Liver (tissue), 9 donors: Measurements from ENCODE around the gene SPDYE4. TPM values are rescaled to one million over a fixed set of nuclear protein-coding genes. Genes with fewer than 3 reads are reported as not detected.

ENCODE experiments used
- DNase-seq: peaks from one replicate; pipeline ENCODE4 v3.0.0-alpha.2; 2017; ENCODE audit warnings: low spot score
- H3K27ac ChIP-seq, 2 donors: one replicate each; pipeline ENCODE4 v1.7.0; 2013; ENCODE audit warnings: inconsistent platforms in 2 of 2, low read length in 2 of 2, control low read depth in 1 of 2, low read depth in 1 of 2, mild to moderate bottlenecking in 1 of 2
- H3K27me3 ChIP-seq, 4 donors: one replicate each; pipeline versions ENCODE4 v1.6.1 to v1.7.0; 2013; ENCODE audit warnings: low read length in 3 of 4, inconsistent platforms in 1 of 4, mild to moderate bottlenecking in 1 of 4, moderate library complexity in 1 of 4; ENCODE audit not compliant: control insufficient read depth in 4 of 4, insufficient read depth in 4 of 4
- H3K36me3 ChIP-seq, 4 donors: one replicate each; pipeline versions ENCODE4 v1.6.1 to v1.7.0; 2013; ENCODE audit warnings: low read length in 3 of 4, mild to moderate bottlenecking in 3 of 4, low read depth in 1 of 4, moderate library complexity in 1 of 4; ENCODE audit not compliant: control insufficient read depth in 4 of 4, insufficient read depth in 3 of 4
- H3K4me1 ChIP-seq, 4 donors: one replicate each; pipeline versions ENCODE4 v1.6.1 to v1.7.0; 2013; ENCODE audit warnings: low read length in 3 of 4, mild to moderate bottlenecking in 3 of 4, moderate library complexity in 1 of 4; ENCODE audit not compliant: control insufficient read depth in 4 of 4, insufficient read depth in 4 of 4
- H3K4me3 ChIP-seq, 3 donors: one replicate each; pipeline versions ENCODE4 v1.6.1 to v1.7.0; 2013; ENCODE audit warnings: low read length in 3 of 3, control low read depth in 1 of 3, low read depth in 1 of 3, mild to moderate bottlenecking in 1 of 3
- H3K9ac ChIP-seq, 2 donors: one replicate each; pipeline ENCODE4 v1.7.0; 2013; ENCODE audit warnings: low read length in 2 of 2, mild to moderate bottlenecking in 2 of 2, moderate library complexity in 2 of 2, control low read depth in 1 of 2, low read depth in 1 of 2
- H3K9me3 ChIP-seq, 4 donors: one replicate each; pipeline versions ENCODE4 v1.6.1 to v1.7.0; 2013; ENCODE audit warnings: low read length in 3 of 4; ENCODE audit not compliant: control insufficient read depth in 4 of 4
- EGR1 ChIP-seq, 2 donors: IDR thresholded peaks; 2 replicates each; pipeline ENCODE4 v1.6.1; 2016 to 2018; ENCODE audit warnings: antibody characterized with exemption in 2 of 2, low read depth in 2 of 2
- FOXA1 ChIP-seq: IDR thresholded peaks from 2 replicates; pipeline ENCODE4 v1.6.1; 2016; ENCODE audit warnings: antibody characterized with exemption
- FOXA2 ChIP-seq: IDR thresholded peaks from 2 replicates; pipeline ENCODE4 v1.6.1; 2016; ENCODE audit warnings: antibody characterized with exemption
- GABPA ChIP-seq, 2 donors: IDR thresholded peaks in 1 of 2; conservative IDR thresholded peaks in 1 of 2; 2 replicates each; pipeline ENCODE4 v1.6.1; 2016; ENCODE audit warnings: antibody characterized with exemption in 2 of 2, mild to moderate bottlenecking in 1 of 2, moderate library complexity in 1 of 2
- HNF4A ChIP-seq, 2 donors: conservative IDR thresholded peaks; 2 replicates each; pipeline ENCODE4 v1.6.1; 2016; ENCODE audit warnings: antibody characterized with exemption in 2 of 2, mild to moderate bottlenecking in 2 of 2
- HNF4G ChIP-seq: IDR thresholded peaks from 2 replicates; pipeline ENCODE4 v1.6.1; 2016; ENCODE audit warnings: antibody characterized with exemption
- JUND ChIP-seq, 2 donors: IDR thresholded peaks; 2 replicates each; pipeline ENCODE4 v1.6.1; 2016; ENCODE audit warnings: antibody characterized with exemption in 2 of 2
- NR2F2 ChIP-seq: IDR thresholded peaks from 2 replicates; pipeline ENCODE4 v1.6.1; 2016; ENCODE audit warnings: antibody characterized with exemption
- RAD21 ChIP-seq, 2 donors: IDR thresholded peaks; 2 replicates each; pipeline ENCODE4 v1.6.1; 2016; ENCODE audit warnings: antibody characterized with exemption in 2 of 2, mild to moderate bottlenecking in 2 of 2
- RXRA ChIP-seq, 2 donors: IDR thresholded peaks; 2 replicates each; pipeline ENCODE4 v1.6.1; 2017 to 2018; ENCODE audit warnings: antibody characterized with exemption in 2 of 2, mild to moderate bottlenecking in 1 of 2
- SP1 ChIP-seq: IDR thresholded peaks from 2 replicates; pipeline ENCODE4 v1.6.1; 2018; ENCODE audit warnings: antibody characterized with exemption, mild to moderate bottlenecking
- TAF1 ChIP-seq: conservative IDR thresholded peaks from 2 replicates; pipeline ENCODE4 v1.6.1; 2016; ENCODE audit warnings: antibody characterized with exemption, mild to moderate bottlenecking
- YY1 ChIP-seq: IDR thresholded peaks from 2 replicates; pipeline ENCODE4 v1.6.1; 2016; ENCODE audit warnings: antibody characterized with exemption, mild to moderate bottlenecking
- WGBS: extraction: QIAGEN DNeasy Blood & Tissue Kit; methylation state at CpG from one replicate; pipeline ENCODE4 v1.1.7; 2013; 5-methylcytosine and 5-hydroxymethylcytosine counted together
- polyA plus RNA-seq, 2 donors: library from polyadenylated mRNA; stranded (reverse) in 1 of 2; unstranded in 1 of 2; fragments of 200-250 nt in 1 of 2; fragments of >200 nt in 1 of 2; fragmentation: Nextera tagmentation in 1 of 2; extraction: Ambion mirVana in 1 of 2; gene quantifications; one replicate each; pipeline versions ENCODE4 v1.2.1 to v1.2.3, GENCODE V29; 2013 to 2015
- total RNA-seq, 2 donors: library from RNA; depleted of rRNA; stranded (reverse); fragments of >200 nt; gene quantifications; one replicate each; pipeline ENCODE4 v1.2.3, GENCODE V29; 2014
- TF ChIP-seq, protein P1 (sequence below): IDR thresholded peaks from 2 replicates; pipeline ENCODE4 v1.6.1; 2016; ENCODE audit warnings: antibody characterized with exemption, mild to moderate bottlenecking
- TF ChIP-seq, protein P2 (sequence below): IDR thresholded peaks from 2 replicates; pipeline ENCODE4 v1.6.1; 2016; ENCODE audit warnings: antibody characterized with exemption
- TF ChIP-seq, protein P3 (sequence below): IDR thresholded peaks from 2 replicates; pipeline ENCODE4 v1.6.1; 2016; ENCODE audit warnings: antibody characterized with exemption
- TF ChIP-seq, protein P4 (sequence below): fragments of 150-350 bp; IDR thresholded peaks from 2 replicates; pipeline ENCODE4 v1.5.1; 2017; ENCODE audit warnings: improper control_type of control experiment, low read depth, low read length; ENCODE audit not compliant: missing input control
- TF ChIP-seq, protein P5 (sequence below): IDR thresholded peaks from 2 replicates; pipeline ENCODE4 v1.6.1; 2016; ENCODE audit warnings: antibody characterized with exemption
- donor health status: healthy.
- donor health status: healthy.
- donor health status: healthy.
- donor health status: healthy.
- donor health status: healthy.

Gene SPDYE4
- total and polyA plus RNA-seq, 4 donors, result not detected

DNA sequence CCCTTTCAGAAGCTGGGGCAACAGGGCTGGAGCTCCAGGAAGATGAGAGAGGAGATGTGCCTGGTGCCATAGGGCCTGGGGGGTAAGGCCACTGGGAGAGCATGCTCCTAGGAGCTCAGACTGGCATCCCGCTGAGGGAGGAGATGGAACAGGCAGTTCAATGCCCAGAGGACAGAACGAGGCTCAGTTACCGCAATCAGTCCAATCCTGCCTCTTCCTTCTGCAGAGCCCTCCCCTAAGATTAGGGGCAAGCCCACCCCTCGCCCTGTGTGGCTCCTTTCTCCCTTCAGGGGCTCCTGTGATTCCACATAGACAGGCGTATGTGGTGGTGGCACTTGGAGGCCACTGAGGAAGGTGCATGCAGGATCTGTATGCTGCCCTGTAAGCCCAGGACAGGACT is 16.1 kb downstream of the SPDYE4 start:
- Histone ChIP-seq H3K4me1 (peaks cover 0 to 8% (median 5%) of the 10 kb centered on the region in 4 donors), H3K36me3 (no peaks in the 10 kb centered on the region), H3K4me3 (no peak overlapping the region), H3K9ac (no peak overlapping the region), H3K9me3 (no peaks in the 10 kb centered on the region), H3K27me3 (no peaks in the 10 kb centered on the region), H3K27ac (no peak overlapping the region)
- WGBS, result 92% methylated on average over 5 of the region's 5 CpGs
- TF ChIP-seq TAF1, result no peak
- TF ChIP-seq, protein P1, sequence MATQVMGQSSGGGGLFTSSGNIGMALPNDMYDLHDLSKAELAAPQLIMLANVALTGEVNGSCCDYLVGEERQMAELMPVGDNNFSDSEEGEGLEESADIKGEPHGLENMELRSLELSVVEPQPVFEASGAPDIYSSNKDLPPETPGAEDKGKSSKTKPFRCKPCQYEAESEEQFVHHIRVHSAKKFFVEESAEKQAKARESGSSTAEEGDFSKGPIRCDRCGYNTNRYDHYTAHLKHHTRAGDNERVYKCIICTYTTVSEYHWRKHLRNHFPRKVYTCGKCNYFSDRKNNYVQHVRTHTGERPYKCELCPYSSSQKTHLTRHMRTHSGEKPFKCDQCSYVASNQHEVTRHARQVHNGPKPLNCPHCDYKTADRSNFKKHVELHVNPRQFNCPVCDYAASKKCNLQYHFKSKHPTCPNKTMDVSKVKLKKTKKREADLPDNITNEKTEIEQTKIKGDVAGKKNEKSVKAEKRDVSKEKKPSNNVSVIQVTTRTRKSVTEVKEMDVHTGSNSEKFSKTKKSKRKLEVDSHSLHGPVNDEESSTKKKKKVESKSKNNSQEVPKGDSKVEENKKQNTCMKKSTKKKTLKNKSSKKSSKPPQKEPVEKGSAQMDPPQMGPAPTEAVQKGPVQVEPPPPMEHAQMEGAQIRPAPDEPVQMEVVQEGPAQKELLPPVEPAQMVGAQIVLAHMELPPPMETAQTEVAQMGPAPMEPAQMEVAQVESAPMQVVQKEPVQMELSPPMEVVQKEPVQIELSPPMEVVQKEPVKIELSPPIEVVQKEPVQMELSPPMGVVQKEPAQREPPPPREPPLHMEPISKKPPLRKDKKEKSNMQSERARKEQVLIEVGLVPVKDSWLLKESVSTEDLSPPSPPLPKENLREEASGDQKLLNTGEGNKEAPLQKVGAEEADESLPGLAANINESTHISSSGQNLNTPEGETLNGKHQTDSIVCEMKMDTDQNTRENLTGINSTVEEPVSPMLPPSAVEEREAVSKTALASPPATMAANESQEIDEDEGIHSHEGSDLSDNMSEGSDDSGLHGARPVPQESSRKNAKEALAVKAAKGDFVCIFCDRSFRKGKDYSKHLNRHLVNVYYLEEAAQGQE, result no peak
- no peak for TF ChIP-seq HNF4G
- no peak for TF ChIP-seq FOXA1
- TF ChIP-seq EGR1 (IDR thresholded peaks at IDR 0.05; ENCODE audit: low read depth in 2 of 2), result no peak
- TF ChIP-seq RAD21 (IDR thresholded peaks at IDR 0.05), result no peak
- no peak for TF ChIP-seq YY1
- TF ChIP-seq SP1, result no peak
- no peak for TF ChIP-seq JUND (IDR thresholded peaks at IDR 0.05)
- DNase-seq, result no peak

DNA sequence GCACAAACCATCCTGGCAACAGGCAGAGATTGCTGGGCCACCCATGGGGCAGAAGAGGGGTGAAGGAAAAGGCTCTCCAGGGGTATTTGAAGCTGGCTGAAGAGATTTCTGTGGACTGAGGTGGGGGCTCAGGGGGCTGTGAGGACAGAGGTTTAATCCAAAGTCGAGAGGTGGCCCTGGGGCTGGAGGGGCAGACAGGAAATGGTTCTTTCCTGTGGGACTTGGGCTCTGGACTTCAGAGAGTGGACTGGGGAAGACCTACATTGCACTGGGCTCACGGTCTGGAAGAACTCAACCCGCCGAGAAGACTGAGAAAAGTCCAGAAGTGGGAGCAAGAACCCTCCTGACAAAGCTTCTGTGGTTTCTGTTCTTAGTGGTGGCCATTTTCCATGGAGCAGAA is 16.6 kb downstream of the SPDYE4 start:
- no peak for TF ChIP-seq FOXA1
- TF ChIP-seq, protein P2, sequence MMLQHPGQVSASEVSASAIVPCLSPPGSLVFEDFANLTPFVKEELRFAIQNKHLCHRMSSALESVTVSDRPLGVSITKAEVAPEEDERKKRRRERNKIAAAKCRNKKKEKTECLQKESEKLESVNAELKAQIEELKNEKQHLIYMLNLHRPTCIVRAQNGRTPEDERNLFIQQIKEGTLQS, result no peak
- TF ChIP-seq, protein P3, sequence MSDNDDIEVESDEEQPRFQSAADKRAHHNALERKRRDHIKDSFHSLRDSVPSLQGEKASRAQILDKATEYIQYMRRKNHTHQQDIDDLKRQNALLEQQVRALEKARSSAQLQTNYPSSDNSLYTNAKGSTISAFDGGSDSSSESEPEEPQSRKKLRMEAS, result no peak
- TF ChIP-seq HNF4G, result no peak
- TF ChIP-seq YY1, result no peak
- TF ChIP-seq, protein P4, sequence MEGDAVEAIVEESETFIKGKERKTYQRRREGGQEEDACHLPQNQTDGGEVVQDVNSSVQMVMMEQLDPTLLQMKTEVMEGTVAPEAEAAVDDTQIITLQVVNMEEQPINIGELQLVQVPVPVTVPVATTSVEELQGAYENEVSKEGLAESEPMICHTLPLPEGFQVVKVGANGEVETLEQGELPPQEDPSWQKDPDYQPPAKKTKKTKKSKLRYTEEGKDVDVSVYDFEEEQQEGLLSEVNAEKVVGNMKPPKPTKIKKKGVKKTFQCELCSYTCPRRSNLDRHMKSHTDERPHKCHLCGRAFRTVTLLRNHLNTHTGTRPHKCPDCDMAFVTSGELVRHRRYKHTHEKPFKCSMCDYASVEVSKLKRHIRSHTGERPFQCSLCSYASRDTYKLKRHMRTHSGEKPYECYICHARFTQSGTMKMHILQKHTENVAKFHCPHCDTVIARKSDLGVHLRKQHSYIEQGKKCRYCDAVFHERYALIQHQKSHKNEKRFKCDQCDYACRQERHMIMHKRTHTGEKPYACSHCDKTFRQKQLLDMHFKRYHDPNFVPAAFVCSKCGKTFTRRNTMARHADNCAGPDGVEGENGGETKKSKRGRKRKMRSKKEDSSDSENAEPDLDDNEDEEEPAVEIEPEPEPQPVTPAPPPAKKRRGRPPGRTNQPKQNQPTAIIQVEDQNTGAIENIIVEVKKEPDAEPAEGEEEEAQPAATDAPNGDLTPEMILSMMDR, result no peak
- TF ChIP-seq RAD21 (IDR thresholded peaks at IDR 0.05), result no peak
- no peak for TF ChIP-seq JUND (IDR thresholded peaks at IDR 0.05)
- TF ChIP-seq NR2F2, result no peak
- TF ChIP-seq RXRA (IDR thresholded peaks at IDR 0.05), result no peak
- TF ChIP-seq, protein P5, sequence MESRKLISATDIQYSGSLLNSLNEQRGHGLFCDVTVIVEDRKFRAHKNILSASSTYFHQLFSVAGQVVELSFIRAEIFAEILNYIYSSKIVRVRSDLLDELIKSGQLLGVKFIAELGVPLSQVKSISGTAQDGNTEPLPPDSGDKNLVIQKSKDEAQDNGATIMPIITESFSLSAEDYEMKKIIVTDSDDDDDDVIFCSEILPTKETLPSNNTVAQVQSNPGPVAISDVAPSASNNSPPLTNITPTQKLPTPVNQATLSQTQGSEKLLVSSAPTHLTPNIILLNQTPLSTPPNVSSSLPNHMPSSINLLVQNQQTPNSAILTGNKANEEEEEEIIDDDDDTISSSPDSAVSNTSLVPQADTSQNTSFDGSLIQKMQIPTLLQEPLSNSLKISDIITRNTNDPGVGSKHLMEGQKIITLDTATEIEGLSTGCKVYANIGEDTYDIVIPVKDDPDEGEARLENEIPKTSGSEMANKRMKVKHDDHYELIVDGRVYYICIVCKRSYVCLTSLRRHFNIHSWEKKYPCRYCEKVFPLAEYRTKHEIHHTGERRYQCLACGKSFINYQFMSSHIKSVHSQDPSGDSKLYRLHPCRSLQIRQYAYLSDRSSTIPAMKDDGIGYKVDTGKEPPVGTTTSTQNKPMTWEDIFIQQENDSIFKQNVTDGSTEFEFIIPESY, result no peak
- TF ChIP-seq TAF1, result no peak
- TF ChIP-seq, protein P1, result no peak
- no peak for TF ChIP-seq HNF4A (conservative IDR thresholded peaks at IDR 0.05)
- no peak for TF ChIP-seq GABPA (IDR thresholded peaks at IDR 0.05 in 1 of 2, conservative IDR thresholded peaks at IDR 0.05 in 1 of 2)
- TF ChIP-seq EGR1 (IDR thresholded peaks at IDR 0.05; ENCODE audit: low read depth in 2 of 2), result no peak
- no peak for TF ChIP-seq SP1
- TF ChIP-seq FOXA2, result no peak
- 47% methylated on average over 4 of the region's 4 CpGs for WGBS
- H3K4me1 ChIP-seq, result peaks cover 0 to 8% (median 5%) of the 10 kb centered on the region in 4 donors
- no peaks in the 10 kb centered on the region for H3K27me3 ChIP-seq
- H3K27ac ChIP-seq, result no peak overlapping the region
- no peak overlapping the region for H3K9ac ChIP-seq
- no peak overlapping the region for H3K4me3 ChIP-seq
- no peaks in the 10 kb centered on the region for H3K36me3 ChIP-seq
- no peak for DNase-seq
- no peaks in the 10 kb centered on the region for H3K9me3 ChIP-seq
